Neural cell (in vitro differentiated cells): ENCODE data around the gene VSTM5. TPM values are rescaled to one million over a fixed set of nuclear protein-coding genes. Genes with fewer than 3 reads are reported as not detected.

Experiments used
- H2AFZ ChIP-seq: fragments of 200-600, 300-800 bp; sonication (generic), shearing (Covaris generic); 2 replicates; pipeline ENCODE4 v1.6.0; 2014; ENCODE audit warnings: low read depth, mild to moderate bottlenecking, antibody characterized with exemption, low read length, moderate library complexity
- H3F3A ChIP-seq: fragments of 200-600 bp; shearing (Covaris generic); 2 replicates; pipeline ENCODE4 v1.6.1; 2016; ENCODE audit warnings: mild to moderate bottlenecking, moderate library complexity, mixed read lengths, antibody characterized with exemption, low read length; ENCODE audit not compliant: insufficient read depth, poor library complexity, severe bottlenecking
- H3K27ac ChIP-seq: fragments of 200-600, 300-800 bp; sonication (generic), shearing (Covaris generic); 2 replicates; pipeline ENCODE4 v1.5.1; 2014; ENCODE audit warnings: mild to moderate bottlenecking, low read length, moderate library complexity
- H3K27me3 ChIP-seq: fragments of 300-800, 200-600 bp; sonication (generic), shearing (Covaris generic); 2 replicates; pipeline ENCODE4 v1.6.0; 2014; ENCODE audit warnings: mild to moderate bottlenecking, low read depth, low read length, moderate library complexity; ENCODE audit not compliant: insufficient read depth
- H3K36me3 ChIP-seq: fragments of 300-800, 200-600 bp; sonication (generic), shearing (Covaris generic); 2 replicates; pipeline ENCODE4 v1.5.1; 2014; ENCODE audit warnings: mild to moderate bottlenecking, antibody characterized with exemption, low read length, moderate library complexity; ENCODE audit not compliant: insufficient read depth
- H3K4me2 ChIP-seq: fragments of 300-800, 200-600 bp; sonication (generic), shearing (Covaris generic); 2 replicates; pipeline ENCODE4 v1.6.0; 2014; ENCODE audit warnings: mild to moderate bottlenecking, low read length
- H3K4me3 ChIP-seq: fragments of 300-800, 200-600 bp; sonication (generic), shearing (Covaris generic); 2 replicates; pipeline ENCODE4 v1.5.1; 2014; ENCODE audit warnings: mild to moderate bottlenecking, low read length, moderate library complexity
- H3K79me2 ChIP-seq: fragments of 200-600 bp; shearing (Covaris generic); replicated peaks from 2 replicates; pipeline ENCODE4 v1.6.0; 2014; ENCODE audit warnings: mild to moderate bottlenecking, low read length, moderate library complexity; ENCODE audit not compliant: insufficient read depth
- H3K9ac ChIP-seq: fragments of 300-800, 200-600 bp; sonication (generic), shearing (Covaris generic); 2 replicates; pipeline ENCODE4 v1.6.1; 2016; ENCODE audit warnings: mild to moderate bottlenecking, low read length, mixed read lengths
- H3K9me2 ChIP-seq: fragments of 200-600 bp; shearing (Covaris generic); 2 replicates; pipeline ENCODE4 v1.6.1; 2016; ENCODE audit warnings: mild to moderate bottlenecking, low read length, mixed read lengths; ENCODE audit not compliant: insufficient read depth
- H3K9me3 ChIP-seq: fragments of 200-600, 300-800 bp; sonication (generic), shearing (Covaris generic); 2 replicates; pipeline ENCODE4 v1.6.1; 2016; ENCODE audit warnings: mild to moderate bottlenecking, mixed run types, low read length, moderate library complexity, mixed read lengths
- H4K20me1 ChIP-seq: fragments of 200-600 bp; shearing (Covaris generic); 2 replicates; pipeline ENCODE4 v1.6.1; 2016; ENCODE audit warnings: mild to moderate bottlenecking, mixed run types; ENCODE audit not compliant: insufficient read depth
- EP300 ChIP-seq: fragments of 450-650 bp; conservative IDR thresholded peaks from 2 replicates; pipeline ENCODE4 v1.6.1; 2014; ENCODE audit warnings: antibody characterized with exemption, mild to moderate bottlenecking, moderate library complexity; ENCODE audit not compliant: poor library complexity, severe bottlenecking
- EZH2 ChIP-seq: fragments of 200-600, 300-800 bp; shearing (Covaris generic), sonication (generic); IDR thresholded peaks from 2 replicates; pipeline ENCODE4 v1.6.1; 2014; ENCODE audit warnings: antibody characterized with exemption, low read length, borderline replicate concordance, mild to moderate bottlenecking; ENCODE audit not compliant: insufficient read depth, poor library complexity, severe bottlenecking
- MXI1 ChIP-seq: fragments of 450-650 bp; conservative IDR thresholded peaks from 2 replicates; pipeline ENCODE4 v1.6.1; 2014; ENCODE audit warnings: antibody characterized with exemption, mild to moderate bottlenecking; ENCODE audit not compliant: poor library complexity, severe bottlenecking
- POLR2AphosphoS5 ChIP-seq: IDR thresholded peaks from 2 replicates; pipeline ENCODE4 v1.6.1; 2012
- RAD21 ChIP-seq: fragments of 450-650 bp; conservative IDR thresholded peaks from 2 replicates; pipeline ENCODE4 v1.6.1; 2014; ENCODE audit warnings: antibody characterized with exemption, mild to moderate bottlenecking, moderate library complexity
- REST ChIP-seq: IDR thresholded peaks from 2 replicates; pipeline ENCODE4 v1.6.1; 2012; ENCODE audit warnings: borderline replicate concordance
- SMC3 ChIP-seq: fragments of 450-650 bp; conservative IDR thresholded peaks from 2 replicates; pipeline ENCODE4 v1.6.1; 2014; ENCODE audit warnings: antibody characterized with exemption, mild to moderate bottlenecking, moderate library complexity; ENCODE audit not compliant: poor library complexity
- TAF1 ChIP-seq: IDR thresholded peaks from 2 replicates; pipeline ENCODE4 v1.6.1; 2012; ENCODE audit warnings: low read depth
- polyA plus RNA-seq: library from polyadenylated mRNA; depleted of rRNA; stranded (reverse); fragments of >200 nt; gene quantifications from 2 replicates; pipeline ENCODE4 v1.2.3, GENCODE V29; 2014
- TF ChIP-seq, protein P1 (sequence below): fragments of 450-650 bp; IDR thresholded peaks from 2 replicates; pipeline ENCODE4 v1.5.1; 2014; ENCODE audit warnings: antibody characterized with exemption, mild to moderate bottlenecking, moderate library complexity; ENCODE audit not compliant: poor library complexity, severe bottlenecking

VSTM5 gene
- polyA plus RNA-seq, 1 donor from 2014 or later: not detected

DNA sequence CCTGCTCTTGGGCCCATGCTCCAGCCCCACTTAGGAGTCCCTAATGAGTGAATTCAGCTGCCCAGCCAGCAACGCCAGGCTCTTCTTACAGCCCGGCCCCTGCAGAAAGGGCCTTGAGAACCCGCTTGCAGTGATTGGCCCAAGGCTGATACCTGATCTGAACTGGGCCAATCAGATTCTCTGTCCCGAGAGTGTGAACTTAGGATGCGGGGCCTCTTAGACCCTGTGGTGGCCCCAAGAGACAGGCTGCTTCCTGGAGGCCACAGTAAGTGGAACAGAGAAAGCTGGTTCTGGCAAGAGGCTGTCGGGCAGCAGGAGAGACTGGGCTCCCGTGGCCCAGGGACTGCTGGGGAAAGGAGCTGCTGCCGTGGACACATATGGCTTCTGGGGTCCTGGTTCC lies 11.5 kb downstream of the VSTM5 start:
- Histone ChIP-seq H3K27ac (no peak overlapping the region), H4K20me1 (no peaks in the 10 kb centered on the region), H3K79me2 (no peaks in the 10 kb centered on the region), H3K4me2 (no peak overlapping the region), H3K9ac (no peak overlapping the region), H3K4me3 (no peak overlapping the region), H3F3A (no peaks in the 10 kb centered on the region), H2AFZ (no peak overlapping the region), H3K36me3 (no peaks in the 10 kb centered on the region), H3K9me3 (no peaks in the 10 kb centered on the region), H3K27me3 (no peaks in the 10 kb centered on the region), H3K9me2 (no peaks in the 10 kb centered on the region)
- TF ChIP-seq POLR2AphosphoS5 (no peak), EP300 (no peak), TAF1 (no peak), RAD21 (no peak), MXI1 (no peak), SMC3 (no peak), REST (no peak), EZH2 (no peak)
- TF ChIP-seq, protein P1, sequence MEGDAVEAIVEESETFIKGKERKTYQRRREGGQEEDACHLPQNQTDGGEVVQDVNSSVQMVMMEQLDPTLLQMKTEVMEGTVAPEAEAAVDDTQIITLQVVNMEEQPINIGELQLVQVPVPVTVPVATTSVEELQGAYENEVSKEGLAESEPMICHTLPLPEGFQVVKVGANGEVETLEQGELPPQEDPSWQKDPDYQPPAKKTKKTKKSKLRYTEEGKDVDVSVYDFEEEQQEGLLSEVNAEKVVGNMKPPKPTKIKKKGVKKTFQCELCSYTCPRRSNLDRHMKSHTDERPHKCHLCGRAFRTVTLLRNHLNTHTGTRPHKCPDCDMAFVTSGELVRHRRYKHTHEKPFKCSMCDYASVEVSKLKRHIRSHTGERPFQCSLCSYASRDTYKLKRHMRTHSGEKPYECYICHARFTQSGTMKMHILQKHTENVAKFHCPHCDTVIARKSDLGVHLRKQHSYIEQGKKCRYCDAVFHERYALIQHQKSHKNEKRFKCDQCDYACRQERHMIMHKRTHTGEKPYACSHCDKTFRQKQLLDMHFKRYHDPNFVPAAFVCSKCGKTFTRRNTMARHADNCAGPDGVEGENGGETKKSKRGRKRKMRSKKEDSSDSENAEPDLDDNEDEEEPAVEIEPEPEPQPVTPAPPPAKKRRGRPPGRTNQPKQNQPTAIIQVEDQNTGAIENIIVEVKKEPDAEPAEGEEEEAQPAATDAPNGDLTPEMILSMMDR: no peak

DNA sequence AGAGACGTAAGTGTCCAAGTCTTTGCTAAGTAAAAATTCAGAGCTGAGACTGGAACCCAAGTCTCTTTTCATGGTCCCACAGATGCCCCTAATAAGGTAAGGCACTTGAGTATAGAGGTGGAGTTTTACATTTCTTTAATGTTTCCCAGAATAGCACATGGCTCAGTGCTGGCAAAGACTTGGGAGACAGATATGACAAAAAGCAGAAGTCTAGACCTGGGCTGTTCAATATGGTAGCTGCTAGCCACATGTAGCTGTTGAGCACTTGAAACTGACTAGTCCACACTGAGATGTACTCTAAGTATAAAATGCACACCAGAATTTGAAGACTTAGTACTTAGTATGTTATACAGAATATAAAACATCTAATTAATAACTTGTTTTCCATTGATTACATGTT lies 17.6 kb downstream of the VSTM5 start:
- TF ChIP-seq SMC3 (no peak), POLR2AphosphoS5 (no peak), RAD21 (no peak), EP300 (no peak), EZH2 (no peak), TAF1 (no peak)
- Histone ChIP-seq H2AFZ (no peak overlapping the region), H3K9me2 (no peaks in the 10 kb centered on the region), H3K9me3 (no peaks in the 10 kb centered on the region), H3F3A (no peaks in the 10 kb centered on the region), H3K27ac (no peak overlapping the region), H3K27me3 (no peaks in the 10 kb centered on the region), H3K4me2 (no peak overlapping the region), H4K20me1 (no peaks in the 10 kb centered on the region), H3K4me3 (no peak overlapping the region), H3K36me3 (no peaks in the 10 kb centered on the region), H3K9ac (no peak overlapping the region), H3K79me2 (no peaks in the 10 kb centered on the region)
